K562 (cell line): ENCODE results near the gene SLC9A2.
A peak's percentile ranks its signal among the peaks of the same experiment; 100 is the strongest.

Experiments used
- FOXA1 ChIP-seq: fragments of 450-650 bp; IDR thresholded peaks from 2 replicates; pipeline ENCODE4 v1.6.1; 2016; ENCODE audit warnings: mild to moderate bottlenecking, borderline replicate concordance
- MTA3 ChIP-seq: fragments of 450-650 bp; formaldehyde crosslinking; IDR thresholded peaks from 2 replicates; pipeline ENCODE4 v1.6.1; 2017; ENCODE audit warnings: mild to moderate bottlenecking, borderline replicate concordance
- MTF1 ChIP-seq: fragments of 250-450 bp; sonication (Bioruptor Pico); IDR thresholded peaks from 2 replicates; pipeline ENCODE4 v1.9.0; 2021; ENCODE audit warnings: moderate library complexity, mild to moderate bottlenecking, inconsistent platforms, borderline replicate concordance
- RFX5 ChIP-seq: IDR thresholded peaks from 2 replicates; pipeline ENCODE4 v1.6.1; 2011; ENCODE audit warnings: low read depth, mild to moderate bottlenecking, improper control_type of control experiment, low read length
- ZFX ChIP-seq: sonication (generic); formaldehyde crosslinking; IDR thresholded peaks from 2 replicates; pipeline ENCODE4 v1.8.0; 2022; ENCODE audit warnings: mild to moderate bottlenecking, missing genetic modification reagents, moderate library complexity
- ZNF274 ChIP-seq: IDR thresholded peaks from 2 replicates; pipeline ENCODE4 v1.6.1; 2011; ENCODE audit warnings: low read depth, mild to moderate bottlenecking, low read length, moderate library complexity, borderline replicate concordance
- ZNF75A ChIP-seq: fragments of 450-650 bp; formaldehyde crosslinking; IDR thresholded peaks from 2 replicates; pipeline ENCODE4 v1.4.0; 2020; ENCODE audit warnings: mild to moderate bottlenecking
- TF ChIP-seq, protein P1 (sequence below), 3 experiments: IDR thresholded peaks in 2 of 3; conservative IDR thresholded peaks in 1 of 3; 2 replicates each; pipeline ENCODE4 v1.5.1; 2011 to 2012; ENCODE audit warnings: low read length in 3 of 3, mild to moderate bottlenecking in 3 of 3, control low read depth in 2 of 3, improper control_type of control experiment in 1 of 3, inconsistent platforms in 1 of 3, low read depth in 1 of 3, mixed read lengths in 1 of 3, moderate library complexity in 1 of 3; ENCODE audit not compliant: insufficient read depth in 2 of 3

DNA sequence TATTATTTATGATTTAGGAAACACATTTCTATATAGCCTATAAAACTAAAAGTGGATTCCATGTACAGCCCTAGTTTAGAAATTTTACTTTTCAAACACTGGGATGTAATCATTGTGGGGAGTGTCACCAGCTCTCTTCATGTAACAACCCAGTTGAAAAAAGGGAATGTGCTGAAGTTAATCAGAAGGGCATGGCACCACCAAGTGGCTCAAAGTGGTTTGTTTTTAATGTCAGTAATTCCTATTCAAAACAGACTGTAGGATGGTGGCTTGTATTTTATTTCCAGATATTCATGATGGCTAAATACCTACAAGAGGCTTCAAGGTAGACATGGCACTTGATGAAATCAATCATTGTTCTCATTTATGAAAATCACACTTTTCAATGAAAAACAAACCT is 84.4 kb downstream of the SLC9A2 start:
- TF ChIP-seq ZNF274: no peak
- no peak for TF ChIP-seq ZFX (CRISPR knock-in tag)
- TF ChIP-seq, protein P1, sequence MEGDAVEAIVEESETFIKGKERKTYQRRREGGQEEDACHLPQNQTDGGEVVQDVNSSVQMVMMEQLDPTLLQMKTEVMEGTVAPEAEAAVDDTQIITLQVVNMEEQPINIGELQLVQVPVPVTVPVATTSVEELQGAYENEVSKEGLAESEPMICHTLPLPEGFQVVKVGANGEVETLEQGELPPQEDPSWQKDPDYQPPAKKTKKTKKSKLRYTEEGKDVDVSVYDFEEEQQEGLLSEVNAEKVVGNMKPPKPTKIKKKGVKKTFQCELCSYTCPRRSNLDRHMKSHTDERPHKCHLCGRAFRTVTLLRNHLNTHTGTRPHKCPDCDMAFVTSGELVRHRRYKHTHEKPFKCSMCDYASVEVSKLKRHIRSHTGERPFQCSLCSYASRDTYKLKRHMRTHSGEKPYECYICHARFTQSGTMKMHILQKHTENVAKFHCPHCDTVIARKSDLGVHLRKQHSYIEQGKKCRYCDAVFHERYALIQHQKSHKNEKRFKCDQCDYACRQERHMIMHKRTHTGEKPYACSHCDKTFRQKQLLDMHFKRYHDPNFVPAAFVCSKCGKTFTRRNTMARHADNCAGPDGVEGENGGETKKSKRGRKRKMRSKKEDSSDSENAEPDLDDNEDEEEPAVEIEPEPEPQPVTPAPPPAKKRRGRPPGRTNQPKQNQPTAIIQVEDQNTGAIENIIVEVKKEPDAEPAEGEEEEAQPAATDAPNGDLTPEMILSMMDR (IDR thresholded peaks at IDR 0.05 in 2 of 3, conservative IDR thresholded peaks at IDR 0.05 in 1 of 3; ENCODE audit: insufficient read depth in 2 of 3, low read depth in 1 of 3, low read length in 3 of 3): peak; percentile 58 to 85 (median 66)
- no peak for TF ChIP-seq MTF1 (CRISPR knock-in tag)
- TF ChIP-seq RFX5: no peak
- no peak for TF ChIP-seq FOXA1
- TF ChIP-seq MTA3: no peak
- TF ChIP-seq ZNF75A (CRISPR knock-in tag): no peak
